GM12878 (cell line): ENCODE measurements around the gene DISP3. TPM values are rescaled to one million over a fixed set of nuclear protein-coding genes. Genes with fewer than 3 reads are reported as not detected.

Source experiments
- ATAC-seq: fragments of 200-7000 bp; cut with Tn5 transposase; 3 replicates; pipeline ENCODE4 v1.9.1; 2020; ENCODE audit warnings: mild to moderate bottlenecking, moderate library complexity
- BruUV-seq: library from RNA; stranded (reverse); fragments of 400-500 nt; replicated peaks from 2 replicates; lab custom pipeline; 2021; lab: Mats Ljungman, UMichigan
- CTCF ChIA-PET: fragments of 300-600 bp; sonication (Branson Sonifier 250); formaldehyde crosslinking; extraction: SDS; loops from one replicate; lab custom pipeline; 2021; ENCODE audit warnings: inconsistent platforms; lab: Yijun Ruan, JAX
- POLR2A ChIA-PET: fragments of 350-600 bp; formaldehyde crosslinking; extraction: SDS; loops from one replicate; lab custom pipeline; 2021; ENCODE audit warnings: inconsistent platforms; lab: Charles Lee
- RAD21 ChIA-PET: fragments of 300-600 bp; sonication (Branson Sonifier 250); formaldehyde crosslinking; loops from one replicate; lab custom pipeline; 2023; ENCODE audit warnings: antibody characterized with exemption; ENCODE audit not compliant: unreplicated experiment; lab: Charles Lee
- SMC1A ChIA-PET: fragments of 300-600 bp; sonication (Branson Sonifier 250); formaldehyde crosslinking; loops from one replicate; lab custom pipeline; 2023; ENCODE audit not compliant: unreplicated experiment, uncharacterized antibody; lab: Charles Lee
- DNase-seq: peaks from one replicate; pipeline ENCODE4 v3.0.0-alpha.2; 2011; ENCODE audit warnings: low read depth, low spot score
- FAIRE-seq: peaks from 3 replicates; lab custom pipeline; 2011; peaks lifted over from hg19 to GRCh38; lab: Jason Lieb, UNC
- H2AFZ ChIP-seq: 2 replicates; pipeline ENCODE4 v1.6.0; 2011; ENCODE audit warnings: low read depth, low read length, control low read depth; ENCODE audit not compliant: control insufficient read depth
- H3K27ac ChIP-seq: 2 replicates; pipeline ENCODE4 v1.5.1; 2011; ENCODE audit warnings: control low read depth; ENCODE audit not compliant: control insufficient read depth, insufficient read depth
- H3K27me3 ChIP-seq, 2 experiments: replicated peaks in 1 of 2; 2 replicates each; pipeline versions ENCODE4 v1.6.0 to v1.6.1; 2011; ENCODE audit warnings: low read length in 1 of 2; ENCODE audit not compliant: control insufficient read depth in 2 of 2, insufficient read depth in 2 of 2
- H3K36me3 ChIP-seq, 2 experiments: 2 replicates each; pipeline ENCODE4 v1.5.1; 2011; ENCODE audit warnings: low read length in 1 of 2; ENCODE audit not compliant: control insufficient read depth in 2 of 2, insufficient read depth in 2 of 2
- H3K4me1 ChIP-seq: 2 replicates; pipeline ENCODE4 v1.6.1; 2011; ENCODE audit warnings: mild to moderate bottlenecking, low read length, moderate library complexity, mixed read lengths; ENCODE audit not compliant: control insufficient read depth, insufficient read depth
- H3K4me2 ChIP-seq: 2 replicates; pipeline ENCODE4 v1.6.0; 2011; ENCODE audit warnings: control low read depth; ENCODE audit not compliant: control insufficient read depth, insufficient read depth
- H3K4me3 ChIP-seq: fragments of 200-600 bp; sonication (generic); 2 replicates; pipeline ENCODE4 v1.5.1; 2016
- H3K79me2 ChIP-seq: 2 replicates; pipeline ENCODE4 v1.6.0; 2011; ENCODE audit warnings: low read length; ENCODE audit not compliant: control insufficient read depth, insufficient read depth
- H3K9ac ChIP-seq: 2 replicates; pipeline ENCODE4 v1.8.0; 2011; ENCODE audit warnings: low read length, control low read depth, mixed read lengths; ENCODE audit not compliant: control insufficient read depth, insufficient read depth
- H3K9me3 ChIP-seq: replicated peaks from 3 replicates; pipeline ENCODE4 v1.5.1; 2011; ENCODE audit warnings: mild to moderate bottlenecking, low read length; ENCODE audit not compliant: control insufficient read depth, insufficient read depth
- H4K20me1 ChIP-seq: 2 replicates; pipeline ENCODE4 v1.6.0; 2011; ENCODE audit not compliant: control insufficient read depth, insufficient read depth
- BCL11A ChIP-seq: IDR thresholded peaks from 2 replicates; pipeline ENCODE4 v1.6.1; 2011; ENCODE audit warnings: low read depth, low read length
- CREB1 ChIP-seq: IDR thresholded peaks from 2 replicates; pipeline ENCODE4 v1.6.1; 2012; ENCODE audit warnings: low read depth, mild to moderate bottlenecking, inconsistent platforms
- DPF2 ChIP-seq: fragments of 450-650 bp; IDR thresholded peaks from 2 replicates; pipeline ENCODE4 v1.6.1; 2017; ENCODE audit warnings: mild to moderate bottlenecking
- GABPA ChIP-seq: IDR thresholded peaks from 2 replicates; pipeline ENCODE4 v1.6.1; 2014; ENCODE audit warnings: antibody characterized with exemption, low read depth, mild to moderate bottlenecking, inconsistent platforms
- KAT2A ChIP-seq: conservative IDR thresholded peaks from 2 replicates; pipeline ENCODE4 v1.6.1; 2011; ENCODE audit warnings: low read depth, low read length; ENCODE audit not compliant: control insufficient read depth
- MEF2A ChIP-seq: IDR thresholded peaks from 2 replicates; pipeline ENCODE4 v1.6.1; 2011; ENCODE audit warnings: low read depth, mild to moderate bottlenecking, low read length, moderate library complexity; ENCODE audit not compliant: insufficient read depth
- NFIC ChIP-seq: IDR thresholded peaks from 2 replicates; pipeline ENCODE4 v1.6.1; 2012; ENCODE audit warnings: low read depth, mild to moderate bottlenecking, inconsistent platforms, low read length, moderate library complexity
- POLR2AphosphoS2 ChIP-seq: IDR thresholded peaks from 2 replicates; pipeline ENCODE4 v1.6.1; 2011; ENCODE audit warnings: low read depth, mild to moderate bottlenecking, low read length, improper control_type of control experiment, moderate library complexity
- RBBP5 ChIP-seq: fragments of 200-600 bp; sonication (generic); conservative IDR thresholded peaks from 2 replicates; pipeline ENCODE4 v1.6.1; 2016
- RCOR1 ChIP-seq: conservative IDR thresholded peaks from 2 replicates; pipeline ENCODE4 v1.6.1; 2012; ENCODE audit warnings: low read depth, low read length, improper control_type of control experiment
- RELA ChIP-seq: fragments of 450-650 bp; IDR thresholded peaks from 2 replicates; pipeline ENCODE4 v1.8.0; 2014; ENCODE audit warnings: borderline replicate concordance; ENCODE audit not compliant: partially characterized antibody
- SMAD1 ChIP-seq: fragments of 450-650 bp; IDR thresholded peaks from 2 replicates; pipeline ENCODE4 v1.6.1; 2018; ENCODE audit warnings: mild to moderate bottlenecking, low read depth; ENCODE audit not compliant: partially characterized antibody
- STAT3 ChIP-seq: IDR thresholded peaks from 2 replicates; pipeline ENCODE4 v1.6.1; 2011; ENCODE audit warnings: low read depth, low read length, improper control_type of control experiment
- SUPT20H ChIP-seq: IDR thresholded peaks from 2 replicates; pipeline ENCODE4 v1.6.1; 2011; ENCODE audit warnings: low read depth, mild to moderate bottlenecking, low read length, moderate library complexity, borderline replicate concordance; ENCODE audit not compliant: control insufficient read depth
- TBL1XR1 ChIP-seq: IDR thresholded peaks from 2 replicates; pipeline ENCODE4 v1.6.1; 2012; ENCODE audit warnings: low read depth, low read length, improper control_type of control experiment
- TCF7 ChIP-seq: IDR thresholded peaks from 2 replicates; pipeline ENCODE4 v1.6.1; 2014; ENCODE audit warnings: antibody characterized with exemption, borderline replicate concordance
- ZSCAN29 ChIP-seq: fragments of 450-650 bp; IDR thresholded peaks from 2 replicates; pipeline ENCODE4 v1.6.1; 2017; ENCODE audit warnings: mild to moderate bottlenecking, moderate library complexity
- WGBS: methylation state at CpG from one replicate; pipeline ENCODE4 v1.1.6; 2016; ENCODE audit warnings: low lambda C conversion rate; ENCODE audit not compliant: insufficient replicate concordance, insufficient coverage; ENCODE audit errors: missing lambda C conversion rate; 5-methylcytosine and 5-hydroxymethylcytosine counted together
- in situ Hi-C: fragments of 300-500 bp; cut with MboI; formaldehyde crosslinking; loops from 9 replicates; pipeline ENCODE4 v1.14.3; 2018; ENCODE audit warnings: mixed read lengths
- intact Hi-C: fragments of 100-400 bp; cut with micrococcal nuclease; formaldehyde crosslinking; loops from one replicate; pipeline ENCODE4 v1.14.2; 2022; ENCODE audit not compliant: unreplicated experiment
- polyA plus RNA-seq, 11 experiments: library from polyadenylated mRNA; depleted of rRNA in 4 of 11; unstranded in 6 of 11; stranded (reverse) in 5 of 11; fragments of >200 nt; fragmentation: Nextera tagmentation in 4 of 11; fragmentation: Illumina TruSeq in 1 of 11; extraction: Ambion mirVana in 4 of 11; extraction: Trizol in 1 of 11; gene quantifications; 1 replicate in 1 of 11; 2 replicates in 10 of 11; pipeline versions ENCODE4 v1.2.1 to v1.2.3, GENCODE V29; 2011 to 2016; ENCODE audit warnings: inconsistent platforms in 2 of 11, missing spikeins in 2 of 11, low read depth in 1 of 11
- total RNA-seq, 4 experiments: library from RNA; depleted of rRNA in 3 of 4; stranded (reverse); fragments of >200 nt in 3 of 4; fragmentation: Illumina TruSeq in 1 of 4; extraction: Trizol in 1 of 4; gene quantifications; 2 replicates each; pipeline versions ENCODE4 v1.2.1 to v1.2.3, GENCODE V29; 2013 to 2021
- TF ChIP-seq, protein P1 (sequence below): IDR thresholded peaks from 2 replicates; pipeline ENCODE4 v1.6.1; 2011; ENCODE audit warnings: low read depth, mild to moderate bottlenecking, low read length, moderate library complexity, borderline replicate concordance; ENCODE audit errors: extremely low read depth
- TF ChIP-seq, protein P2 (sequence below): fragments of 150-350 bp; IDR thresholded peaks from 2 replicates; pipeline ENCODE4 v1.6.1; 2014; ENCODE audit warnings: mild to moderate bottlenecking, low read depth, low read length
- TF ChIP-seq, protein P3 (sequence below): fragments of 450-650 bp; formaldehyde crosslinking; IDR thresholded peaks from 2 replicates; pipeline ENCODE4 v1.4.0; 2022; ENCODE audit warnings: mild to moderate bottlenecking, moderate library complexity

The DISP3 gene
- total and polyA plus RNA-seq, 10 of the 15 experiments (the other 5 are each of a cell fraction or from before 2014, with no cell fraction given): under 0.01 to 0.18 (median 0.09) TPM; not detected in 2

DNA sequence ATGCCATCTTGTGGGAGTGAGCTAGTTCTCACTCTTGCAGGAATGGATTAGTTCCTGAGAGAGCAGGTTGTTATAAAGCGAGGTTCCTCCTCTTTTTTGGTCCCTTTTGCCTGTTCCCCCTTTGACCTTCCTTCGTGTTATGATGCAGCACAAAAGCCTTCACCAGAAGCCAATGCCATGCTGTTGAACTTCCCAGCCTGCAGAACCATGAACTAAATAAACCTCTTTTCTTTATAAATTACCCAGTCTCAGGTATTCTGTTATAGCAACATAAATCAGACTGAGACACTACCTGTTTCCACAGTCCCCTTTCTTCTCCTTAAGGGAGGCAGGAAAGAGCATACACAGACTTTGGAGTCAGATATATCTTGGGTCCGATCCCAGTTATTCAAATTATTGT lies 25.6 kb downstream of the DISP3 start:
- DNase-seq (no peak), ATAC-seq (no peak), FAIRE-seq (no peak)
- Histone ChIP-seq H3K4me1 (no peaks in the 10 kb centered on the region), H4K20me1 (no peaks in the 10 kb centered on the region), H3K79me2 (no peaks in the 10 kb centered on the region), H3K9ac (no peak overlapping the region), H3K9me3 (peaks cover 8% of the 10 kb centered on the region; the same call in 2 of the 3 replicates), H3K27ac (no peak overlapping the region), H3K27me3 (no peaks in the 10 kb centered on the region), H3K4me3 (no peak overlapping the region), H3K4me2 (no peak overlapping the region), H2AFZ (no peak overlapping the region), H3K36me3 (no peaks in the 10 kb centered on the region)
- BruUV-seq: no TSS peak
- intact Hi-C loops (no loop called here), in situ Hi-C loops (no loop called here)
- RAD21 ChIA-PET: no interaction called here
- CTCF ChIA-PET: interaction anchor here (0.6 to 1.4 kb wide), 4 partner anchors 9 to 229 kb away, joined by 3 to 4 read pairs (median 3); no protein-coding TSS in a partner anchor
- WGBS: 11% methylated on average over 3 of the region's 3 CpGs
- SMC1A ChIA-PET: no interaction called here
- no peak for TF ChIP-seq GABPA
- no peak for TF ChIP-seq STAT3
- TF ChIP-seq POLR2AphosphoS2: no peak
- TF ChIP-seq CREB1: no peak
- no peak for TF ChIP-seq SMAD1
- no peak for TF ChIP-seq RELA
- TF ChIP-seq DPF2: no peak
- no peak for TF ChIP-seq NFIC
- TF ChIP-seq, protein P1, sequence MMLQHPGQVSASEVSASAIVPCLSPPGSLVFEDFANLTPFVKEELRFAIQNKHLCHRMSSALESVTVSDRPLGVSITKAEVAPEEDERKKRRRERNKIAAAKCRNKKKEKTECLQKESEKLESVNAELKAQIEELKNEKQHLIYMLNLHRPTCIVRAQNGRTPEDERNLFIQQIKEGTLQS: no peak
- no peak for TF ChIP-seq RCOR1
- no peak for TF ChIP-seq KAT2A
- TF ChIP-seq TCF7: no peak
- TF ChIP-seq BCL11A: no peak
- TF ChIP-seq ZSCAN29: no peak
- no peak for TF ChIP-seq SUPT20H
- no peak for TF ChIP-seq TBL1XR1
- TF ChIP-seq, protein P2, sequence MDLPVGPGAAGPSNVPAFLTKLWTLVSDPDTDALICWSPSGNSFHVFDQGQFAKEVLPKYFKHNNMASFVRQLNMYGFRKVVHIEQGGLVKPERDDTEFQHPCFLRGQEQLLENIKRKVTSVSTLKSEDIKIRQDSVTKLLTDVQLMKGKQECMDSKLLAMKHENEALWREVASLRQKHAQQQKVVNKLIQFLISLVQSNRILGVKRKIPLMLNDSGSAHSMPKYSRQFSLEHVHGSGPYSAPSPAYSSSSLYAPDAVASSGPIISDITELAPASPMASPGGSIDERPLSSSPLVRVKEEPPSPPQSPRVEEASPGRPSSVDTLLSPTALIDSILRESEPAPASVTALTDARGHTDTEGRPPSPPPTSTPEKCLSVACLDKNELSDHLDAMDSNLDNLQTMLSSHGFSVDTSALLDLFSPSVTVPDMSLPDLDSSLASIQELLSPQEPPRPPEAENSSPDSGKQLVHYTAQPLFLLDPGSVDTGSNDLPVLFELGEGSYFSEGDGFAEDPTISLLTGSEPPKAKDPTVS: no peak
- TF ChIP-seq RBBP5: no peak
- TF ChIP-seq MEF2A: no peak
- TF ChIP-seq, protein P3, sequence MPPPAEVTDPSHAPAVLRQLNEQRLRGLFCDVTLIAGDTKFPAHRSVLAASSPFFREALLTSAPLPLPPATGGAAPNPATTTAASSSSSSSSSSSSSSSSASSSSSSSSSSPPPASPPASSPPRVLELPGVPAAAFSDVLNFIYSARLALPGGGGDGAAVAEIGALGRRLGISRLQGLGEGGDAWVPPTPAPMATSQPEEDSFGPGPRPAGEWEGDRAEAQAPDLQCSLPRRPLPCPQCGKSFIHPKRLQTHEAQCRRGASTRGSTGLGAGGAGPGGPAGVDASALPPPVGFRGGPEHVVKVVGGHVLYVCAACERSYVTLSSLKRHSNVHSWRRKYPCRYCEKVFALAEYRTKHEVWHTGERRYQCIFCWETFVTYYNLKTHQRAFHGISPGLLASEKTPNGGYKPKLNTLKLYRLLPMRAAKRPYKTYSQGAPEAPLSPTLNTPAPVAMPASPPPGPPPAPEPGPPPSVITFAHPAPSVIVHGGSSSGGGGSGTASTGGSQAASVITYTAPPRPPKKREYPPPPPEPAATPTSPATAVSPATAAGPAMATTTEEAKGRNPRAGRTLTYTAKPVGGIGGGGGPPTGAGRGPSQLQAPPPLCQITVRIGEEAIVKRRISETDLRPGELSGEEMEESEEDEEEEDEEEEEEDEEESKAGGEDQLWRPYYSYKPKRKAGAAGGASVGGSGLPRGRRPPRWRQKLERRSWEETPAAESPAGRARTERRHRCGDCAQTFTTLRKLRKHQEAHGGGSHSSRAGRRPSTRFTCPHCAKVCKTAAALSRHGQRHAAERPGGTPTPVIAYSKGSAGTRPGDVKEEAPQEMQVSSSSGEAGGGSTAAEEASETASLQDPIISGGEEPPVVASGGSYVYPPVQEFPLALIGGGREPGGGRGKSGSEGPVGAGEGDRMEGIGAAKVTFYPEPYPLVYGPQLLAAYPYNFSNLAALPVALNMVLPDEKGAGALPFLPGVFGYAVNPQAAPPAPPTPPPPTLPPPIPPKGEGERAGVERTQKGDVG (CRISPR knock-in tag): no peak
- POLR2A ChIA-PET: no interaction called here
